ENCODE measurements around the gene KCNMA1.

The KCNMA1 gene

GRCh38 chr10:76839276-76839675 lies 798.3 kb downstream of the KCNMA1 start:
- DNase-seq = no peak

GRCh38 chr10:76830218-76830617 lies 807.4 kb downstream of the KCNMA1 start:
- DNase-seq = no peak

DNA sequence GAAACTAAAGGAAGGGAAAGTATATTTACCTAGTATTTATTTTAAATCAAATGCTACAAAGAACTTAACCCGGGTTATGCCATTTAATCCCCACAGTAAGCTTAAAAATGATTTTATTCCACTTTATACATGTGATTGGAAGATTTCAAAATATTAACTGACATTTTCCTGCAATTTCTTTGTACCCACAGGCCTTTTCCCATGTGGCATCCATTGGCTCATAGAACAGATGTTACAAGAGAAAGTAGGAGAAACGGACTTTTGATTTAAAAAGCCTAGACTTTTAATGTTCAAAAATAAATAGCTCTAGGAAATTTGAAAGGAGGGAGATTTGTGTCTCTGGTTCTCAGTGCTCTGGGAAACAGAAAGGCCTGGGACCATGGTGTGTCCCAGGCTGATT lies 807.9 kb downstream of the KCNMA1 start:
- DNase-seq = no peak
